Right lobe of liver (tissue), 4 donors: Measurements from ENCODE around the gene WDR82.

Experiments
- CTCF ChIP-seq, 4 donors: fragments of 200-600 bp in 3 of 4; fragments of 450-650 bp in 1 of 4; IDR thresholded peaks; one replicate each; pipeline versions ENCODE4 v1.5.1 to v1.8.0; 2016 to 2022; ENCODE audit warnings: antibody characterized with exemption in 4 of 4, mild to moderate bottlenecking in 2 of 4
- POLR2A ChIP-seq: fragments of 450-650 bp; IDR thresholded peaks from one replicate; pipeline ENCODE4 v1.6.1; 2017; ENCODE audit warnings: antibody characterized with exemption, mild to moderate bottlenecking
- donor health status: DM: no; HTN: no; CAD: no.
- donor health status: DM: no; HTN: no; CAD: no.
- donor health status: DM: no; HTN: yes; CAD: no.

GRCh38 chr3:52246264-52246620, 32.2 kb downstream of the WDR82 start:
- TF ChIP-seq CTCF (IDR thresholded peaks at IDR 0.05), result no peak
- TF ChIP-seq POLR2A, result no peak
